Chondrocyte (in vitro differentiated cells): ENCODE data around the gene SLC40A1. TPM values are rescaled to one million over a fixed set of nuclear protein-coding genes. Genes with fewer than 3 reads are reported as not detected.

Experiments
- DNase-seq: peaks from one replicate; pipeline ENCODE4 v3.0.0; 2021; ENCODE audit warnings: mixed read lengths, low spot score
- H3K27ac Mint-ChIP-seq: one replicate; pipeline ENCODE4 v1.8.0; 2021; ENCODE audit warnings: mild to moderate bottlenecking, moderate library complexity, mixed read lengths; ENCODE audit not compliant: unreplicated experiment
- H3K27me3 Mint-ChIP-seq: 2 replicates; pipeline ENCODE4 v1.8.0; 2021; ENCODE audit warnings: low read depth, mixed read lengths
- H3K36me3 Mint-ChIP-seq: 2 replicates; pipeline ENCODE4 v1.8.0; 2021; ENCODE audit warnings: low read depth, mixed read lengths
- H3K4me1 Mint-ChIP-seq: 2 replicates; pipeline ENCODE4 v1.8.0; 2021; ENCODE audit warnings: low read depth, mild to moderate bottlenecking, mixed read lengths
- H3K4me3 Mint-ChIP-seq: one replicate; pipeline ENCODE4 v1.8.0; 2021; ENCODE audit warnings: mild to moderate bottlenecking, moderate library complexity, mixed read lengths; ENCODE audit not compliant: unreplicated experiment
- H3K9me3 Mint-ChIP-seq: 2 replicates; pipeline ENCODE4 v1.8.0; 2021; ENCODE audit warnings: low read depth, mixed read lengths
- total RNA-seq: library from RNA; stranded (reverse); gene quantifications from 3 replicates; pipeline ENCODE4 v1.2.1, GENCODE V29; 2021
- TF ChIP-seq, protein P1 (sequence below): fragments of 200-600 bp; sonication (generic); IDR thresholded peaks from 2 replicates; pipeline ENCODE4 v1.5.0; 2021; ENCODE audit warnings: antibody characterized with exemption, mild to moderate bottlenecking, moderate library complexity

The SLC40A1 gene
- total RNA-seq, 1 donor from 2014 or later = 20.3 TPM

DNA sequence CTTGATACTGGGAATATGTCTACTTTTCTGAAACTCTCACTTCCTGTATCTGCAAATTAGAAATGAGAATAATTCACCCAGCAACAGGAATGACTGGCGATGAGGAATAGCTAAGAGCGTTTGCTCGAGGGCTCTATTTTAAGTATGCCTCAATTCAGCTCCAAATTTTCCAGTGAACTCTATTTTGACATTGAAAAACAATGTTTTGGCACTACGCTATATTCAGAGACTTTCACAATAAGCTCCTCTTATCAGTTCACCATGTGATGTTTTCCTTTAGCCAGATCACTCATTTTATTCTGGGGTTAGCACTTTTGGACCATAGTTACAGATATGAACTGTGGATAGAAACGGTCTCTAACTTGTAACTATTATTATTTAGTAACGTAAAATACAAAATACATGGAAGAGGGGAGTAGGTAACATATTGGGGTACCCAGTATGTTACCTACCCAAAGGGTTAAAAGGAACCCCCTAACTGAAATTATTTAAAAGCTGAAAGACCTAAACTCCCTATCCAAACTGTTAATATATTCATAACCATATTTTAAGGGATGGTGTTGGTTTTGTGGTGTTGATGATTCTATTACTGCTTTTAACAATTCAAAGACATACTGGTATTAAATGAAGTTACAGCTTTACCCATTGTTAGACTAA is 28.1 kb downstream of the SLC40A1 start:
- no peaks in the 10 kb centered on the region for H3K27me3 Mint-ChIP-seq
- H3K27ac Mint-ChIP-seq = peak overlapping the region; percentile 51
- DNase-seq = no peak
- no peaks in the 10 kb centered on the region for H3K9me3 Mint-ChIP-seq
- TF ChIP-seq, protein P1, sequence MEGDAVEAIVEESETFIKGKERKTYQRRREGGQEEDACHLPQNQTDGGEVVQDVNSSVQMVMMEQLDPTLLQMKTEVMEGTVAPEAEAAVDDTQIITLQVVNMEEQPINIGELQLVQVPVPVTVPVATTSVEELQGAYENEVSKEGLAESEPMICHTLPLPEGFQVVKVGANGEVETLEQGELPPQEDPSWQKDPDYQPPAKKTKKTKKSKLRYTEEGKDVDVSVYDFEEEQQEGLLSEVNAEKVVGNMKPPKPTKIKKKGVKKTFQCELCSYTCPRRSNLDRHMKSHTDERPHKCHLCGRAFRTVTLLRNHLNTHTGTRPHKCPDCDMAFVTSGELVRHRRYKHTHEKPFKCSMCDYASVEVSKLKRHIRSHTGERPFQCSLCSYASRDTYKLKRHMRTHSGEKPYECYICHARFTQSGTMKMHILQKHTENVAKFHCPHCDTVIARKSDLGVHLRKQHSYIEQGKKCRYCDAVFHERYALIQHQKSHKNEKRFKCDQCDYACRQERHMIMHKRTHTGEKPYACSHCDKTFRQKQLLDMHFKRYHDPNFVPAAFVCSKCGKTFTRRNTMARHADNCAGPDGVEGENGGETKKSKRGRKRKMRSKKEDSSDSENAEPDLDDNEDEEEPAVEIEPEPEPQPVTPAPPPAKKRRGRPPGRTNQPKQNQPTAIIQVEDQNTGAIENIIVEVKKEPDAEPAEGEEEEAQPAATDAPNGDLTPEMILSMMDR = no peak
- H3K36me3 Mint-ChIP-seq = no peaks in the 10 kb centered on the region
- no peak overlapping the region for H3K4me3 Mint-ChIP-seq
- H3K4me1 Mint-ChIP-seq = peaks cover 52% of the 10 kb centered on the region

DNA sequence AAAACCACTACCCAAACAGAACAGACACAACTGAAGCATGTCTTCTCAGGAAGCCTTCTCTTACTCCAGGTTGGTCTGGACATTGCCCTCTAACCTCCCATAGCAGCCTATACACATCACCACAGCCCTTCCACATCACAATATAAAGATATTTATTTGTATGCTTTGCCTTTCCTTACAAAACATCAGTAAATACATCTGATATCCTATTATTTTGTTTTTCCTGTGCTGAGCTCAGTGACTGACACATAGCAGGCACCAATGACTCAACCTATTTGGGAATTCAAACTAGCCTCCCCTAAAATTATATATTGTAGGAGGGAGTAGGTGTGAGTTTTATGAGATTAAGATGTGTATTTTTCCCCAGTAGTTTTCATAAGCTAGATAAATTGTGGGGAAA is 28.8 kb downstream of the SLC40A1 start:
- H3K4me1 Mint-ChIP-seq = peaks cover 48% of the 10 kb centered on the region
- H3K9me3 Mint-ChIP-seq = no peaks in the 10 kb centered on the region
- no peak for DNase-seq
- no peak overlapping the region for H3K4me3 Mint-ChIP-seq
- H3K27ac Mint-ChIP-seq = peak overlapping the region; percentile 22
- TF ChIP-seq, protein P1 = no peak
- no peaks in the 10 kb centered on the region for H3K36me3 Mint-ChIP-seq
- no peaks in the 10 kb centered on the region for H3K27me3 Mint-ChIP-seq

DNA sequence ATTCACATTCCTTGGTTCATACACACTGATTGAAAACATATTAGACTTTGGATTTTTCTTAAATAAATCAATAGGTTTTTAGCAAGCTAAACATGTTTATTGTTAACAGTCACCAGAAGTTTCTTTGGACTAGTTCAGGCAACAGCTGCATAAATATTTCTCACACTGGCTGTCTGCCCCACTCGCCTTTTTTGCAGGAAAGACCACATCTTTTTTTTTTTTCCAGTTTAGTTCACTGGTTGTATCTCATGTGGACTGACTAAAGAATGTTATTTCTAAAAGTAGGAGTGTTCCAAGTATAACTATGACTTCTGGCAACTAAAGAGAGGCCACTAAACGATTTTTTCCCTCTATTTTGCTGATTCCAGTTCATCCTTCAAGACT is 31.1 kb downstream of the SLC40A1 start:
- H3K36me3 Mint-ChIP-seq = no peaks in the 10 kb centered on the region
- TF ChIP-seq, protein P1 = no peak
- H3K4me3 Mint-ChIP-seq = no peak overlapping the region
- H3K27me3 Mint-ChIP-seq = no peaks in the 10 kb centered on the region
- DNase-seq = no peak
- peaks cover 48% of the 10 kb centered on the region for H3K4me1 Mint-ChIP-seq
- H3K27ac Mint-ChIP-seq = peak overlapping the region; percentile 80
- H3K9me3 Mint-ChIP-seq = no peaks in the 10 kb centered on the region

DNA sequence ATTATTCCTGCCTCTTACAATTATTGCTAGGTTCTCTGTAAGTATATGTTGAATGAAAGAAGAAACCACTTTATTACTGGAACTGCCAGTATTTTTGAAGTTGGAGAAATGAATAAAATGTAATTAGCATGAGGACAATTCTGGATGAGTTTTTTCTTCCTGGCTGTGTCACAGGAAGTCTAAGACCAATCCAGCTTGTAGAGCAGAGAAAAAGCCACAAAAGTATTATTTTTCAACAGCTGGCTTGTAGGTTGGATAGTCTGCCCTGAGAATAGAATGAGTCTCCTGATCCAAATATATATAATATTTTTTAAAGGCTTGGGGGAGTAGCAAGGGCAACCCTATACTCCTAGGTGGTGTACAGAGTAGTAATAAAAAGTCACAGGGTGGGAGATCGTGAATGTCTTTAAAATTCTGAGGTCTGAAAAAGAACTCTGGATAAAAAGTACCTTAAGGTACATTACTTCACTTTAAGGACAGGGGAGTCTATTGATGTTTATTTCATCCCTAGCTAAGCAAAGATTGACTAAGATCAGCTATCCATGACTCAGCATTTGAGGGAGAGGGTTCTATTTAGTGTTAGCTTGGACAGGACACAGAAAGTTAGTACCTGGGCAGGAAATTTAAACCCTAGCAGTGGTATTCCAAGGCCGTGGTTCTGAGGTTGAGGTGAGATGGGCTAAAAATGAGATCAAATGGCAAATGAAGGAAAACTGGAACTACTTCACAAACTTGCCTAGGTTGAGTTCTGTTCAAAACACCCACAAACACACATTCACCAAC is 31.7 kb downstream of the SLC40A1 start:
- TF ChIP-seq, protein P1 = no peak
- DNase-seq = no peak
- Mint-ChIP-seq H3K4me3 (peak overlapping the region; percentile 7), H3K9me3 (no peaks in the 10 kb centered on the region), H3K27ac (peak overlapping the region; percentile 80), H3K27me3 (no peaks in the 10 kb centered on the region), H3K4me1 (peaks cover 48% of the 10 kb centered on the region), H3K36me3 (no peaks in the 10 kb centered on the region)

DNA sequence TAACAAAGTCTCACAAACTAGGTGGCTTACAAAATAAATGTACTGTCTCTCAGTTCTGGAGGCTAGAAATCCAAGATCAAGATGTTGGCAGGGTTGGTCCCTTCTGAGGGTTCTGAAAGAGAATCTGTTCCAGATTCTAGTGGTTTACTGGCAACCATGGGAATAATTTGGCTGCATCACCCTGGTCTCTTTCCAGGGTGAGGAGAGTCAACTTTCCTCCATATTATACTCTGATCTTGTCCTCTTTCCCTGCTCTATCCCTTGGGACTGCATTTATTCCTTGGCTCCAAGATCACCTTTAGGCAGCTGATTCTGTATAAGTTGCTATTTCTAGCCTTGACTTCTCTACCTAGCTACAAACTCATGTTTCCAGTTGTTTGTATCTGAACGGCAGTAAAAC is 35.2 kb downstream of the SLC40A1 start:
- TF ChIP-seq, protein P1 = no peak
- no peak for DNase-seq
- H3K4me1 Mint-ChIP-seq = peaks cover 28% of the 10 kb centered on the region
- H3K36me3 Mint-ChIP-seq = no peaks in the 10 kb centered on the region
- H3K27ac Mint-ChIP-seq = no peak overlapping the region
- H3K9me3 Mint-ChIP-seq = peaks cover 5% of the 10 kb centered on the region
- no peaks in the 10 kb centered on the region for H3K27me3 Mint-ChIP-seq
- H3K4me3 Mint-ChIP-seq = no peak overlapping the region
